Measurements from ENCODE around the gene LMBR1L.
"Not testable (repeated sequence)": the region's sequence is repeated elsewhere in the genome, so short reads cannot be mapped to it uniquely, and the experiment has no call there.

Gene LMBR1L

DNA sequence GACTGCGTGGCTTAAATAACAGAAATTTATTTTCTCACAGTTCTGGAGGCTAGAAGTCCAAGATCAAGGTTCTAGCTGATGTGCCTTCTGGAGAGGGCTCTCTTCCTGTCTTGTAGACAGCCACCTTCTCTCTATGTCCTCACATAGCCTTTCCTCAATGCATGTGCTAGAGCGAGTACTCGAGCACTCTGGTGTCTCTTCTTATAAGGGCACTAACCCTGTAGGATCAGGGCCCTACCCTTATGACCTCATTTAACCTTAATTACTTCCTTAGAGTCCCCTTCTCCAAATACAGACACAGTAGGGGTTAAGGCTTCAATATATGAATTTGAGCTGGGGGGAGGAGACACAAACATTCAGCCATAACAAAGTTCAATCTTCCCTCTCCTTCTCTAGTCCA lies 26.2 kb downstream of the LMBR1L start:
- DNase-seq, result no peak

DNA sequence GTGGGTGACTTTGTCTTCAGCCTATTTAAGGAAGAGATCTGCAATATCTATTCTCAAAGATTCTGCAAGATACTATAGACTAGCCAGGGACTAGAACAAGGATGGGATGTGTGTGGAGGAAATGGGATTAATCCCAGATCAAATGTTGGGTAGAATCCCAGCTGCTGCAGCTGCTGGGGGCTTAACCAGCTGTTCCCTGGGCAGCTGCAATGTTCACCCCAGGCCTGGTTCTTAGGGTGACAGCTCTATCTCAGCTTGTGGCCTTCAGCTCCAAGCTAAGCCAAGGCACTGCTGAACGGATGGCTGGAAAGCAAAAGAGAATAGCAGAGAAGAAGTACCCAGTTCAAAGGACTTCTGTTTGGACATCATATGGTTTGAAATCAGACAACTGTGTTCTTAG lies 30.9 kb downstream of the LMBR1L start:
- no peak for DNase-seq

GRCh38 chr12:49070971-49071370 lies 39.7 kb downstream of the LMBR1L start:
- DNase-seq, result no peak

DNA sequence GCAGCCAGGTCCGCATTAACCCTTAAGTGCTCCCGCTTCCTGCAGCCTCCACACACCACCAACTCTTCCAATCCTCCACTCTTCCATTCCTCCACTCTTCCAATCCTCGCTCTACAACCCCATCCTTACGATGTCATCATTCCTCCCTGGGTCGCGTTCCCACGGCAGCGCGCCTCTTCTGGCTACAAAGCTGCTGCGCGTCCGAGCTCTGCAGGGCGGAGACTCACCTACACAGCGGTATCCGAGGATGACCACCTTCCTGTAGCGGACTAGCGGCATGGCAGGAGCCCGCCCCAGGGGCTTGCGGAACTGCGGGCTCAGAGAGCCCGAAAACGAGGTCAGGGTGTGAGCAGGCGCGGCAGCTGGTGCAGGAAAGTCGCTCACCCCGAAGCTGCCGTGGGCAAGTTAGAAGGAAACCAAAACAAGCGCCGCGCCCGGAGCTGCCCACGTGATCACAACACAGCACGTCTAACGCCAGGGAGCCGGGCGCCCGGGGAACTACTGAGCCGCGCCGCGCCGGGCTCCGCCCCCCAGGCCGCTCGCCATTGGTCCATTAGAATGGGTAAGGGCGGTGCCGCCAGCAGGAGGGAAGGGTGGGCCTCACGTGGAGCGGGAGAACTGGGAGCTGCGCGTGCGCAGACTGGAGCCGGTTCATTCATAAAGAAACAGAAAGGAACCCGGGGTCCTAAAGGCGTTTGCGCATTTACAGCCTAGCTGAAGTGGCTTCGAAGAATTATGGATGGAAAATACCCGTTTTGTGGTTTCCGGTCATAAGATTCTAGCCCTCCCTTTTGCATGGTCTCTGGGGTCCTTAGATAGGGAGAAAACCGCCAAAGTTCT lies 40.9 kb downstream of the LMBR1L start, which contains the start of gene RHEBL1:
Gene RHEBL1 (minus strand): TSS at position 473 of the 840 bp plus-strand sequence. CDS start 194 bp downstream, at position 279.
- DNase-seq, result peak; percentile 99

- DNase-seq, result no peak
Observed at GRCh38 chr12:49068879-49069506, 41.7 kb downstream of the LMBR1L start.

- DNase-seq, result no peak
Observed at GRCh38 chr12:49066120-49066519, 44.5 kb downstream of the LMBR1L start.

- DNase-seq, result no peak
Observed at GRCh38 chr12:49064767-49065152, 45.9 kb downstream of the LMBR1L start.

DNA sequence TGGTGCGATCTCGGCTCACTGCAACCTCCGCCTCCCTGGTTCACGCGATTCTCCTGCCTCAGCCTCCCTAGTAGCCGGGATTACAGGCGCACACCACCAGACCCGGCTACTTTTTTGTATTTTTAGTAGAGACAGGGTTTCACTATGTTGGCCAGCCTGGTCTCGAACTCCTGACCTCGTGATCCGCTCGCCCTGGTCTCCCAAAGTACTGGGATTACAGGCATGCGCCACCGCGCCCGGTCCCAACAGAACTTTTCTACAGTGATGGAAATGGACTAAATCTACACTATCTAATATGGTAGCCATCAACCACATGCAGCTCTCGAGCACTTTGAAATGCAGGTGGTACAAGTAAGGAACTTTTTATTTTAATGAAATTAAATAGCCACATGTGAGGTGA lies 48.7 kb downstream of the LMBR1L start:
- not testable (repeated sequence) for DNase-seq

DNA sequence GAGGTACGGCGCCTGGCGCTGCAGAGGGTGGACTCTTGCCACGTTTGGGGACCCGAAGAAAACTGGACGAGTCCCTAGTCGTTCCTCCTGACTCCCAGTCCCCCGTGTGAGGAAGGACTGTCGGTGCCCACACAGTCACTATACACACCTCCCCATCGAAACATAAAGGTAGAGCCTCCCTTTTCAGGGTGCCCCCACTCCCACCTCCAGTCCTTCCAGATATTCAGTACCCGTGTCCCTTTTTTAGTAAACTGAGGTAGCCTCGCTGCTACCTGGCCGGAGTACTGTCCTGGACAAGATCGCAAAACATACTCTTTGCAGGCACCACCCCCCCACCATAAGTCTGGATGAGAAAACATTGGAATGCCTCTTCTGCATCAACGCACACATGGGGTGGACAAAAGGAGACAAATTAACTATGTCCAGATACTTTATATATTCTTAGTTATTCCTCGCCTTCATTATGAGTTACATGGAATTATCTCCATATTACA lies 49.4 kb downstream of the LMBR1L start:
- no peak for DNase-seq

GRCh38 chr12:49060237-49061156 lies 50.1 kb downstream of the LMBR1L start, which contains the start of gene KMT2D:
Gene KMT2D, minus strand, starts transcription at chr12:49060794. Its CDS starts 5,470 bp downstream, at chr12:49055324.
- DNase-seq, result peak; percentile 97

- DNase-seq, result peak; percentile 65
Observed at GRCh38 chr12:49059299-49060171, 51.1 kb downstream of the LMBR1L start.

- DNase-seq, result no peak
Observed at GRCh38 chr12:49059045-49059298, 51.7 kb downstream of the LMBR1L start.

DNA sequence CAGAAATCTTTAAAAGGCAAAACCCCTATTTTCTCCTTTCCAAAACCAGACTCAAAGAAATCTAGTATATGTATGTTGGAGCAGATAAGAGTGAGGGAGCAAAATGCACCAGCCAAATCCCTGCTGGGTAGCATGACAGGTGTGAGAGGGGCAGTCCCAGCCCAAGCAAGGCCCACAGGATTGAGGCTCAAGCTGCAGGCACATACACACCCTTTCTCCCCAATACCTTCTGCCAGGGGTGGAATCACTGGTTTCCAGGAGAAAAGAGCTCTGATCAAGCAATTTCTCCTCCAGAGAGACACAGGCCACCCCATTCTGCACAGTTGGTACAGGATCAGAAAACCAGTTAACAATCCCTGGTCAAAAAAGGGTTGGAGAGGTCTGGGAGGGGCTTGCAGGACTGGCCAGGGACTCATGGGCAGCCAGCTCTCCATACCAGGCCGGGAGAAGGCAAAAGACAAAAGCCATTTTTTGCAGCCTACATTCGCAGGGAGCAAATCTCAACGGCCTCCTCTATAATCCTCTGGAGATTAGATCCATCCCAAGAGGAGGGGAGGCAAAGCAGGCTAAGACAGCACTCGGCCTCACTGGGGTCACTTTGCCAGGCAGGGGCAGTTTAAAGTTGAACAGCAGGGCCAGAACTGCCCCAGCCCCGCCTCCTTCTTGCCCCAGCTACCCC lies 52.1 kb downstream of the LMBR1L start:
- DNase-seq, result no peak

GRCh38 chr12:49057888-49058287 lies 52.8 kb downstream of the LMBR1L start:
- peak; percentile 40 for DNase-seq

GRCh38 chr12:49055978-49056754 lies 54.5 kb downstream of the LMBR1L start:
- peak; percentile 94 for DNase-seq

GRCh38 chr12:49055092-49055491 lies 55.6 kb downstream of the LMBR1L start:
- DNase-seq, result no peak

DNA sequence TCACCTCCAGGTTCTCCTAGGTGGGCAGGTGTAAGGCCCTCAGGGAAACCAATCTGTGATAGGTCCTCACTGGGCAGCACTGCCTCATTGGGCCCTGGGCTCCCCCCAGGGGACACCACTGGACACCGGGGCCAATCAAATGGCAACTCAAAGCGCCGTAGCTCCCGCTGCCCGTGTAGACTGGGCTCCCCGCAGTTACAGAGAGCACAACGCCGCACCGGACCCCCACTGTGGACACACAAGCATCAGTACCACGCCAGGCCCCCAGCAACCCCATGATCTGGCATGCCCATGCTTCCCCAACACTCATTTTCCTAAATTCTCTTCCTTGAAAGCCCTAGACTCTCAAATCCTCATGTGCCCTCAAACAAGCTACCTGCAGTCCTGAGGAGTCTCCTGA lies 56.1 kb downstream of the LMBR1L start:
- DNase-seq, result no peak

DNA sequence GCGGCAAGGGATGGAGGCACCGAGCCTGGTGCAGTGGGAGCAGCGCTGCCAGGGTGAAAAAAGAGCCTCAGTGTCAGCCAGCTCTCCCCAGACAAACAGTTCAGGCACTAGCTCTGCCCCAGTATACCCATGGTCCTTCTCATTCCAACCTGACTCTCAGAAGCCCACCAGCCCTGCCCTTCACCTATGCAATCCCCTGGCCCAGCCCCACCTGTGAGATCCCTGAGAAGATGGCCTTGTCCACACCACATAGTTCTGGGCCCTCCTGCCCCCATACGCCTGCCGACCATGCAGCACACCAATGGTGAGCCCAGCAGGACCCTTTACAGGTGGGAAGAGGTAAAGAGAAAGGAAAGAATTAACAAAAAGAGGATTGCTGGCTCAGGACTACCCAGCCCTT lies 56.6 kb downstream of the LMBR1L start:
- DNase-seq, result no peak

DNA sequence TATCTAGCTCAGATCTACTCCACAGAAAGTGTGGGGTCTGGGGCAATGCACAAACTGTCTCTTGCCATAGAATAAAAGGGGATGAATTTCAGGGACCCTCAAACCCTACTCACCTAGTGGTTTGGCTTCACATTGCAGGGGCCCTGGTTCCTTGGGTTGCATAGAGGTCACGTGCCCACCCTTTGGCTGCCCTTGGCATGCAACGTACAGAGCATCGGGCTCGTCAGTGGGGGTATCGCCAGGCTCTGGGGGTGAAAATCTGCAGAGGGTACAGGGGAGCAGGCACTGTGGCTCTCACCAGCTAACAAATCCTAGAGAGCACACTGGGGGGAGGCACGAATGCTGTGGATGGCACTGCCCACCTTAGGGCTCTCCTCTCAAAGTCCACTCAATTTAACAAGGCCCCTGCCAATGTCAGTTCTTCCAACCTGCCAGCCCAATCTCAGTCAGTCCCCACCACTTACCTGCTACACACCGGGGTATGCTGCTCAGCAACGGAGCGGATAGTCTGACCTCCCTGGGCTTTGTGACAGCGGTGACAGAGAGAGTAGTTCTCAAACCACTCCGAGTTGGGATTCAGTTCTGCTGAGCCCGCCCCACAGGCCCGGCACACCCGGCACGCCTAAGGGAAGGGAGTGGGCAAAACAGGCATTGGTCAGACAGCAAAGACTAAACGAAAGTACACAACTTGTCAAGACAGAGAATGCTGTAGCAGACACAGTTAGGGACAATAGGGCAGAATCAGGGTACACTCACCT lies 58.0 kb downstream of the LMBR1L start:
- no peak for DNase-seq

All from hematopoietic multipotent progenitor cell treated with erythropoietin and hydrocortisone succinate and interleukin-3 and kit ligand, for 6 days (in vitro differentiated cells).